PFSK-1 (cell line): Measurements from ENCODE around the gene CASS4.

Source experiments
- FOXP2 ChIP-seq: optimal IDR thresholded peaks from 2 replicates; pipeline ENCODE3; 2011; ENCODE audit warnings: borderline replicate concordance, control low read depth, inconsistent platforms; ENCODE audit not compliant: insufficient read depth; ENCODE audit errors: extremely low read length, extremely low read depth
- POLR2AphosphoS5 ChIP-seq: IDR thresholded peaks from 2 replicates; pipeline ENCODE4 v1.6.1; 2012; ENCODE audit warnings: low read depth, mild to moderate bottlenecking, control low read depth, low read length, moderate library complexity
- SIN3A ChIP-seq: IDR thresholded peaks from 2 replicates; pipeline ENCODE4 v1.6.1; 2012; ENCODE audit warnings: mild to moderate bottlenecking, low read length, moderate library complexity, borderline replicate concordance; ENCODE audit not compliant: insufficient read depth
- TAF1 ChIP-seq: IDR thresholded peaks from 2 replicates; pipeline ENCODE4 v1.6.1; 2012; ENCODE audit warnings: low read length, control low read depth, borderline replicate concordance; ENCODE audit not compliant: insufficient read depth
- TF ChIP-seq, protein P1 (sequence below), 2 experiments: IDR thresholded peaks; 2 replicates each; pipeline versions ENCODE4 v1.6.1 to v1.8.0; 2011 to 2012; ENCODE audit warnings: low read depth in 2 of 2, low read length in 2 of 2, control low read depth in 1 of 2, inconsistent platforms in 1 of 2, mild to moderate bottlenecking in 1 of 2, moderate library complexity in 1 of 2; ENCODE audit not compliant: insufficient read depth in 1 of 2

The CASS4 gene

DNA sequence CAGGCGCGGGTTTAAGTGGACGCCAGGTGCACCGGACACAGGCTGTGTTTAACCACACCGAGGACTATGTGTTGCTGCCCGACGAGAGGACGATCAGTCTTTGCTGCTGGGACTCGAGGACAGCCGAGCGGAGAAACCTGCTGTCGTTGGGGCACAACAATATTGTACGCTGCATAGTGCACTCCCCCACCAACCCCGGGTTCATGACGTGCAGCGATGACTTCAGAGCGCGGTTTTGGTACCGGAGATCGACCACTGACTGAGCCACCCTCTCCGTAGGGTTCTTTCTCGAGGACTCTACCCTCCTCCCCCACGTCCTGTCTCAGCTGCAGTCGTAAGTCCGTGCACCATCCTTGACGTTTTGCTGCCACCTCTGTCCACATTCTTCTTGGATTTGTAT, 8.6 kb upstream of the CASS4 start:
- TF ChIP-seq FOXP2 (no peak), TAF1 (no peak), POLR2AphosphoS5 (no peak), SIN3A (no peak)
- TF ChIP-seq, protein P1, sequence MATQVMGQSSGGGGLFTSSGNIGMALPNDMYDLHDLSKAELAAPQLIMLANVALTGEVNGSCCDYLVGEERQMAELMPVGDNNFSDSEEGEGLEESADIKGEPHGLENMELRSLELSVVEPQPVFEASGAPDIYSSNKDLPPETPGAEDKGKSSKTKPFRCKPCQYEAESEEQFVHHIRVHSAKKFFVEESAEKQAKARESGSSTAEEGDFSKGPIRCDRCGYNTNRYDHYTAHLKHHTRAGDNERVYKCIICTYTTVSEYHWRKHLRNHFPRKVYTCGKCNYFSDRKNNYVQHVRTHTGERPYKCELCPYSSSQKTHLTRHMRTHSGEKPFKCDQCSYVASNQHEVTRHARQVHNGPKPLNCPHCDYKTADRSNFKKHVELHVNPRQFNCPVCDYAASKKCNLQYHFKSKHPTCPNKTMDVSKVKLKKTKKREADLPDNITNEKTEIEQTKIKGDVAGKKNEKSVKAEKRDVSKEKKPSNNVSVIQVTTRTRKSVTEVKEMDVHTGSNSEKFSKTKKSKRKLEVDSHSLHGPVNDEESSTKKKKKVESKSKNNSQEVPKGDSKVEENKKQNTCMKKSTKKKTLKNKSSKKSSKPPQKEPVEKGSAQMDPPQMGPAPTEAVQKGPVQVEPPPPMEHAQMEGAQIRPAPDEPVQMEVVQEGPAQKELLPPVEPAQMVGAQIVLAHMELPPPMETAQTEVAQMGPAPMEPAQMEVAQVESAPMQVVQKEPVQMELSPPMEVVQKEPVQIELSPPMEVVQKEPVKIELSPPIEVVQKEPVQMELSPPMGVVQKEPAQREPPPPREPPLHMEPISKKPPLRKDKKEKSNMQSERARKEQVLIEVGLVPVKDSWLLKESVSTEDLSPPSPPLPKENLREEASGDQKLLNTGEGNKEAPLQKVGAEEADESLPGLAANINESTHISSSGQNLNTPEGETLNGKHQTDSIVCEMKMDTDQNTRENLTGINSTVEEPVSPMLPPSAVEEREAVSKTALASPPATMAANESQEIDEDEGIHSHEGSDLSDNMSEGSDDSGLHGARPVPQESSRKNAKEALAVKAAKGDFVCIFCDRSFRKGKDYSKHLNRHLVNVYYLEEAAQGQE (IDR thresholded peaks at IDR 0.05; ENCODE audit: insufficient read depth in 1 of 2, low read depth in 2 of 2, low read length in 2 of 2), result no peak

DNA sequence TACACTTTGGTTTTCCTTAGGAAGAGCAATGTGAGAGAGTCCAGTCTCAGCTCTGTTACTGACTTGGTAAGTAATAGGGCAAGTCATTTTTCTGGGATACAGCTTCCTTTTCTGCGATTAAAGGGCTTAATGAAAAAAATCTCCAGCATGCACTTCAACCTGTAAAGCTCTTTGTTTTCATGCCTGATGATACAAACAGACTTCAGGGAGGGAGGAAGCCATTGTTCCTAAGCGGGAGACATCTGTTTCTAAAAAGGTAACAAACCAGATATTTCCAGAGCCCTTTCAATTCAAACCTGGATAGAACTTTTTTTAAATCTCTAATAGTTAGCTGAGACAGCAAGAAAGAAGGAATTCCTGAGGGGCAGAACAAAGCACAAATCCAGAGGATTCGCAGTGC, 5.2 kb upstream of the CASS4 start:
- TF ChIP-seq, protein P1 (IDR thresholded peaks at IDR 0.05; ENCODE audit: insufficient read depth in 1 of 2, low read depth in 2 of 2, low read length in 2 of 2), result no peak
- TF ChIP-seq FOXP2, result no peak
- TF ChIP-seq POLR2AphosphoS5, result no peak
- no peak for TF ChIP-seq TAF1
- TF ChIP-seq SIN3A, result no peak

DNA sequence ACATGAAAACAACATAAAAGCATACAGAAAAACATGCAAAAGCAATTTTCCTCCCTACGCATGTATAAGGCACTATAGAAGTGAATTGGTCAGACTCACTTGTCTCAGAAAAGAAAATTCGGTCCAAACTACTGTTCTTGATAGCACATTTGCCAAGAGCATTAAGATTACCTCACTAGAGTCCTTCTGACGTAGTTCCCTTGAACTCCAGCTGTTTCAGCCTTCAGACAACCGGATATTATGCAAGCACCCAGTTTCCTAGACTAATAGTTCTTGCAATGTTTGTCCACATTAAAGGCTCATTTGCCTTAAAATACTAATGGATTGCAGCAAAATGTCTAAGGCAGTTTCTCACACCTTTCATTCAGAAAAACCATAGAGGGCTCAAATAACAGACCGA, 2.5 kb upstream of the CASS4 start:
- no peak for TF ChIP-seq FOXP2
- no peak for TF ChIP-seq SIN3A
- TF ChIP-seq, protein P1 (IDR thresholded peaks at IDR 0.05; ENCODE audit: insufficient read depth in 1 of 2, low read depth in 2 of 2, low read length in 2 of 2), result no peak
- TF ChIP-seq POLR2AphosphoS5, result no peak

DNA sequence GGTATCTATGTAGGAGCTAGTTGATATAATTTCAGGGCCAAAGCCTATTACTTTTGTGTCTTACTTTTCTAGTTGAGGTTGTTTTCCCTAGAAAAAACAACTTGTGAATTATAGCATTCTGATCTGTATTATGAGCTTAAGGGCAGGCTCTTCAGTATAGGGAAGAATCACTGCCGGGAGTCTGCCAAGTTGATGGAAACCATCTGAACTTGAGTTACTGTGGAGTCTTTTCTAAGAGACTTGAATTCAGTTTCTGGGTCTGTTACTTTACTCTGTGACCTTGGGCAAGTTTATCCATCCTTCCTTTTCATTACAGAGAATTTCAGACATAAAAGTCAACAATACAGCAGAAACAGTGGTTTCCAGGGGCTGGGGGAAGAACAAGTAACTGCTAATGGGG, 2.1 kb upstream of the CASS4 start:
- TF ChIP-seq, protein P1 (IDR thresholded peaks at IDR 0.05; ENCODE audit: insufficient read depth in 1 of 2, low read depth in 2 of 2, low read length in 2 of 2), result no peak
- TF ChIP-seq POLR2AphosphoS5 (no peak), TAF1 (no peak), FOXP2 (no peak), SIN3A (no peak)

DNA sequence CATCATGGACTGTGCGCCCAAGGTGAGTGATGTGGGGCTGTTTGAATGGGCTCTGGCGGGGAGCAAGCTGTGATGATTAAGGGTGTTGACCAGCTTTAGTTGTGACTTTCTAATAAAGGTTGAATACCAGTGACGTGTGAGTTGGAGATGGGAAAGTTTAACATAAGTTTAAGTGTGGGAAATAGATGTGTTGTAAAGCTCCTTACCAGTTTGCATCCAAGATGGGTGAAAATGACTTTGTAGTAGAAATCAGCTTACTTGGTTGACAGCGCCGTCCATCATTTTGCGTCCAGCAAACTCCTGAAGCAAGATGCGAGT, 372 bp downstream of the CASS4 start:
- TF ChIP-seq SIN3A, result no peak
- no peak for TF ChIP-seq FOXP2
- no peak for TF ChIP-seq TAF1
- no peak for TF ChIP-seq POLR2AphosphoS5
- TF ChIP-seq, protein P1 (IDR thresholded peaks at IDR 0.05; ENCODE audit: insufficient read depth in 1 of 2, low read depth in 2 of 2, low read length in 2 of 2), result no peak
